GM19043 (cell line): ENCODE results near the gene DLG2.

Experiments used
- ATAC-seq: cut with Tn5 transposase; IDR thresholded peaks from one replicate; pipeline ENCODE4 v1.9.1; 2021; ENCODE audit warnings: low read depth; ENCODE audit not compliant: unreplicated experiment

The DLG2 gene

GRCh38 chr11:83815736-83816135 is 1811.4 kb downstream of the DLG2 start:
- no peak for ATAC-seq

DNA sequence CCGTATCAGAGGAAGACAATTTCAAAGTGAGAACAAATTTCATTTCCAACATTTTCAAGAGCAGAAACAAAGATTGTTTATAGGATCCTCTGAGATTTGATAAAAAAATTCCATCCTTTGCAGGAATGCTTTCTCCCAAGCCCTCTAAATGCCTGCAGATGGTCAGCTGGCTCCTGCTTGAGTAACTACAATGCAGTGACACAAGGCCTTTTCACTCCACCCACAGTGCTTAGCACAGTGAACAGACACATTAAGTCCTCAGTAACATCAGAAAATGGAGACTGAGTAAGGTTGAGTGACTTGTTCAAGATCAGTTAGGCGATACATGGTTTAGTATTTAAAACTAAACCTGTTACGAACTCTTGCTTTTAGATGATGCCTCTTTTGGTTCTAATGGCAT is 1813.8 kb downstream of the DLG2 start:
- ATAC-seq = no peak

DNA sequence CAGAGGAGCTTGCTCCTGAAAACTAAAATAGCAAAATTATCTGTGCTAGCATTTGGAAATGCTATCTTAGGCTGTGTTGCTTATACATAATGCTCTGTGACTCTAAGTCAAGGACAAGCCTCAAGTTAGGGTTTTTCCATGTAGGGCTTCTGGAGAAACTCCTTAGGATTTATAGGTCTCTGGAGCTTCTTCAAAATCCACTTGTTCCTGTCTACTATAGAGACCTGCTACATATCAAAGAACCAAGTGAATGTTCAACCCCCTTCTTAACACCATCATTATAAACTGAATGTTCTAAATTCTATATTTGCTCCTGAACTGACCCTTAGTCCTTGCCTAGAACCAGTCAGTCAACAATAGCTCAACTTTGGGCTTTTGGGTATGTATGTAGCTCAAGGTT is 1817.9 kb downstream of the DLG2 start:
- ATAC-seq = no peak

DNA sequence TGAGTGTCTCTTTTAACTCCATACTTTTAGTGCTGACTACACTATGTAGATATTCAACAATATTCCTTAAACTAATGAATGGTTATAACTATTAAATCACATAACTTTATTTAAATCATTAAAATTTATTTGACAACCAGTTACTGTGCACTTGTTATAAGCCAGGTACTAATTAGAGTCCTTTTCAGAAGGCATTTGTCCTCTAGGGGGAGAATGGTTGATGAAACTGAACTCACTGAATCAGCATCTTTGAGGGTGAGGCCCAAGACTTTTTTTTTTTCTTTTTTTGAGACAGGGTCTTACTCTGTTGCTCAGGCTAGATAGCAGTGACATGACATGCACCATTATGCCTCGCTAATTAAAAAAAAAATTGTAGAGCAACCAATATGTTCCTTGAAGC is 1825.3 kb downstream of the DLG2 start:
- ATAC-seq = no peak

GRCh38 chr11:83793310-83793709 is 1833.8 kb downstream of the DLG2 start:
- no peak for ATAC-seq

- no peak for ATAC-seq
Observed at GRCh38 chr11:83791557-83791956, 1835.6 kb downstream of the DLG2 start.

- no peak for ATAC-seq
Observed at GRCh38 chr11:83785942-83786341, 1841.2 kb downstream of the DLG2 start.

- no peak for ATAC-seq
Observed at GRCh38 chr11:83784419-83784818, 1842.7 kb downstream of the DLG2 start.

- no peak for ATAC-seq
Observed at GRCh38 chr11:83782329-83782728, 1844.8 kb downstream of the DLG2 start.

GRCh38 chr11:83779876-83780275 is 1847.3 kb downstream of the DLG2 start:
- no peak for ATAC-seq

DNA sequence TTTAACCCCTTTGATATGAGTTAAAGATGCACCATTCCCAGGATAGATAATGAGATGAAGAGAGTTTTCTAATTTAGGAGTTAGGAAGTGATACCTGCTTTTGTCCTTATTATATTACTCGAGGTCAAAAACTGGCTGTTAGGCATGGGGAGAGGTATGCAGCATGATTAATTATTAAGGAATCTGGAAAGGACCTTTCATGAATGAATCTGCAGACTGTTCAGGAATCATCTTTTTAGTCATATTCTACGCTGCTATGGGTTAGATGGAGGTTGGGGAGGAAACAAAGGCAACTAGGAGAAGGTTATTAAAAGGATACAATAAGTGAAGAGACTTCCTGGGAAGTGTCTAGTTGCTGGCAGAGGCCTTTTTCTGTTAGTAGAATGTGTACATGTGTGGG is 1848.5 kb downstream of the DLG2 start:
- no peak for ATAC-seq

DNA sequence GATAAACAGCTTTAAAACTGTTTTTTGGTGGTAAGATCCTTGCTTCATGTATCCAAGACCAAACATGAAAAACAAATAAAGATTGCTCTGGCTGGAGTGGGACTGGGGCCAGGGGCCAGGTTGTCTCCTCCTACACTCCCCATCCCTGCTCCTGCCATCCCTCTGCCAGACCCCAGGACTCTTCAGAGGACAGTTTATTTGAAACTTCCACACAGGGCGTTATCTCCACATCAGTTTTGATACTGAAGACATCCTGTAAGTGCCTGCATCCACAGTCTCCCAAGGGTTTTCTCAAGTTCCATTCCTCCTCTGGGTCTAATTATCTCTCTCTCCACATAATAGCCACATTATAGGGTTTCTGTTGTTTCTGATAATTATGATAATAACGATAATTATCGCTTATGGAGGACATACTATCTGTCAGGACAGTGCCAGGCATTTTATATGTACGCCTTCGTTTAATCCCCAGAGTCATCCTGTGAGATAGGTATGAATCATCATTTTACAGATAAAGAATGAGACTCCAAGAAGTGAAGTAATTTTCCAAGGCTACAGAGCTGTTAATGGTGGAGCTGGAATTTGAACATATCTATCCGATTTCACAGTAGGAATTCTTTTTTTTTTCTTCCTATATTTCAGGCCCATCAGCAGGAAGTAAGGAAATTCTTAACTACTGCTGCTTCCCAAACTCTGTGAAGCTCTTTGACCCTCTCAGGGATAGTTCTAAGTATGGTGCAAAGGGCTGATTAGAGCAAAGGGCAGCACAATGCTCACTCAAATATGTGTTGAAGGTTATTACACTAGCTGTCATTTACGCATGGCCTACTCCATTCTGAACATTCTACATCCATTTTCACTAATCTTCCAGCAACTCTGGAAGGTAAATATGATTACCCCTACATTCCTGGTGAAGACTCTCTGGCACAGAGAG is 1852.9 kb downstream of the DLG2 start:
- ATAC-seq = no peak

GRCh38 chr11:83768489-83768888 is 1858.7 kb downstream of the DLG2 start:
- no peak for ATAC-seq

DNA sequence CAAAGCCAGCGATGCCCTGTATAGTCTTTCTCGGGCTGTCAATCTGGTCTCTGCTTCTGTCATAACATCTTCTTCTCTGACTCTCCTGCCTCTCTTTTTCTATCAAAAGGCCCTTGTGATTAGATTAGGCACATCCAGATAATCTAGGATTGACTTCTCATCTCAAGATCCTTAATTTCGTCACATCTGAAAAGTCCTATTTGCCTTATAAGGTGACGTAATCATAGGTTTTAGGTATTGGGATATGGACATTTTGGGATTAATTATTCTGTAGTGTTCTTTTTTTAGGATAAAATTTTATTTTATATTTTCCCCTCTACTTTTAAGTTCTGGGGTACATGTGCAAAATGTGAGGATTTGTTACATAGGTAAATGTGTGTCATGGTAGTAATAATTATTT is 1860.2 kb downstream of the DLG2 start:
- ATAC-seq = no peak

DNA sequence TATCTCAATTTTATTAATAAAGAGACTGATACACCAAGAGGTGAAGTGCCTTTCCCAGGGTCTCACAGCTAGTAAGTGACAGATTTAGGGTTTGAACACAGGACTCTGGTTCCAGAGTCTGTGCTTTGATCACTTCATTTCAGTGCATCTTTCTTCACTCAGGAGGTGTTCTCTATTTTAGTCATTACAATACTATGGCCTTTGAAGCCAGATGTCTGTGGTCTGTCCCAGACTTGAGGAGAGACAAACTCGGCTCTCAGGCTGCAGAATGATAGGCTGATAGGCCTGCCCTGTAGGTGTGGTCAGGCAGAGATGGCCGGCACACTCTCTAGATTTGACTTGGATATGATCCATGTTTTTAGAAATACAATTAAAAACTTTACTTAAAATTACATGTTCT is 1862.5 kb downstream of the DLG2 start:
- no peak for ATAC-seq

DNA sequence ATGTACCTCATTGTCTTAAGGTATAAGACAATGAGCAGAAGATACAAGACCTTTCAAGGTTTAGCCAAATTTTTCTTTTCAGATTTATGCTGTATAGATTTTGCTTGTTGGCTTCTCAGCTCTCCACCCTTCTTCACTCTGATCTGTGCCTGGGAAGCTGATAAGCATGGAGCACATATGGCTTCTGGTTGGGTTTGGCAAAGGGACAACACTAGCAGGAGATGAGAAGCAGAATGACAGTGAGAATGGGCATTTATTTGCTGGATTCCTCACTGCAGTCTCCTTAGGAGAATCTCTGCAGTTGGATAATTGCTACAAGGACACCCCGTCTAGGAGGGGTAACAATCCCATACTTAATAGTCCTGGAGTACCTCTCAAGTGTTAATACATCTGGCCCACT is 1866.2 kb downstream of the DLG2 start:
- ATAC-seq = no peak

- ATAC-seq = no peak
Observed at GRCh38 chr11:83759148-83759547, 1868.0 kb downstream of the DLG2 start.

DNA sequence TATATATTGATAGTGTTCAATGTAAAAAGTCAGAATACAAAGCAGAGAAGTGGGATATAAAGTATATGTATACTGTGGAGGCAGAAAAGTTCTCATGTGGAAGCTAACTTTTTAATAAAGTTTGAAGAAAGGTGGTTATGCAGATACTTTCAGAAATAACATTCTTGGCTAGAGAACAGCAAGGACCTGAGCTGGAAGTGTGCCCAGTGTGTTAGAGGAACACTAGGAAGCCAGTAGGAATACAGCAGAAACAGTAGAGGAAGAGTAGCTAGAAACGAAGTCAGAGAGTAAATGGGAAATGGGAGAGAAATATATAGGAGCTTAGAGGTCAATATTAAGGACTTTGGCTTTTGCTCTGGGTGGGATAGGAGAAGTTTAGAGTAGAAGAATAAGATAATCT is 1876.1 kb downstream of the DLG2 start:
- no peak for ATAC-seq

DNA sequence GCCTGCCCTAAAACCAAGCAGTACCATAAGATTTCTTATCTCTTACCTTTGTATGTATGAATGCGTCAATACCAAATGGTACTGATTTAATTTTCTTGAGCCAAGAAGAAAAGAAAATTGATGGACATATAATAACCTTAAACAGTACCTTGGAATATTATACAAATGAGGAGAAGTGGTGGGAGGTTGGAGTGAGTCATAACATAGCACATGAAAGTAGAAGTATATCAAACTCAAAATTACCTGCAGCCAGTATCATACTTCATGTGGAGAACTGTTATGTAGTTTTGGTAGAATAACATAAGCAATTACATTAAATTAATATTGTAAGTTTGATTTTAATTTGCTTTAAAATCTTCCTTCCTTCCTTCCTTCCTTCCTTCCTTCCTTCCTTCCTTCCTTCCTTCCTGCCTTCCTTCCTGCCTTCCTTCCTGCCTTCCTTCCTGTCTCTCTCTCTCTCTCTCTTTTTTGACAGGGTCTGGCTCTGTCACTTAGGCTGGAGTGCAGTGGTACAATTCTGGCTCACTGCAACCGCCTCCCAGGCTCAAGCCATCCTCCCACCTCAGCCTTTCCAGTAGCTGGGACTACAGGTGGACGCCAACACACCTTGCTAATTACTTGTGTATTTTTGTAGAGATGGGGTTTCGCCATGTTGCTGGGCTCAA is 1880.1 kb downstream of the DLG2 start:
- ATAC-seq = no peak

DNA sequence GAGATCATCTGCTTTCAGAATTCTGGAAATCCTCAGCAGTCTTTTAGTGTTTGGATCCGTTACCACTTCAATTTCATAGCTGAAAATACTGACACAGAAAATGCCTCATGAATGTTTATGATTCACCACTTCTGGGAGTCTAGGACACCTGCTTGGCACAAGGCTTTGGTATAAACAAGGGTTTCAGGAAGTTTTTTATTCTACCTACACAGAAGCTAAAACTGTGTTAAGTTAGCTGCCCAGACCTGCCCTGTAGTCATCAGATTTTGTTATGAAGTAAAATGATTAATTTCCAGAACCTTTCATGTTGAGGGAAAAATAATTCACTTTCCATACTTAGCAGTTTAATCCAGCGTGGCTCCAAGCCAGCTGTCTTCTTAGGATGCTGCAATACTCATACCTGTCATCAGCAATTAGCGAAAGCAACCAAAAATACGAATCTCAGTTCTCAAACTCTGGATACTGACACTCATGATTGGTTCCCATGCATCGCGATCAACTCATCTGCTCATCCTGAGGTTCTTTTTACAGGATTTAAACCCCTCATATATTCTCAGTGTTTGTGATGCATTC is 1882.4 kb downstream of the DLG2 start:
- ATAC-seq = no peak

GRCh38 chr11:83736684-83737083 is 1890.5 kb downstream of the DLG2 start:
- ATAC-seq = no peak

DNA sequence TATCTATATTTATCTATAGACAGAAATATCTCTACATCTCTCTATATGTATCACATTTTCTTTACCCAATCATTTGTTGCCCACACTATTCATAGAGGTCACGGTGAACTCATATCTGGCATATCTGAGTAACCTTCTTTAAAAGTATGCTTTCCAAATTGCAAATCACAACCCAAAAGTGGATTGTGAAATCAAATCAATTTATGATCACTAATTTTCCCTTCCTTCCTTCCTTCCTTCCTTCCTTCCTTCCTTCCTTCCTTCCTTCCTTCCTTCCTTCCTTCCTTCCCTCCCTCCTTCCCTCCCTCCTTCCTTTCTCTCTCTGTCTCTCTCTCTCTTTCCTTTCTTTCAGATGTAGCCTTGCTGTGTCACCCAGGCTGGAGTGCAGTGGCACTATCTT is 1893.0 kb downstream of the DLG2 start:
- ATAC-seq = no peak
